Suprapubic skin (tissue), 4 donors: ENCODE results near the gene IQSEC2. TPM values are rescaled to one million over a fixed set of nuclear protein-coding genes. Genes with fewer than 3 reads are reported as not detected.

ENCODE experiments used
- DNase-seq, 2 donors: peaks; one replicate each; pipeline ENCODE4 v3.0.0-alpha.2; 2019; ENCODE audit warnings: low spot score in 2 of 2
- H3K27ac ChIP-seq: fragments of 200-600 bp; sonication (generic); one replicate; pipeline ENCODE4 v1.5.1; 2019
- H3K27me3 ChIP-seq: fragments of 200-600 bp; sonication (generic); one replicate; pipeline ENCODE4 v1.5.1; 2019
- H3K36me3 ChIP-seq: fragments of 200-600 bp; sonication (generic); one replicate; pipeline ENCODE4 v1.5.1; 2019
- H3K4me1 ChIP-seq: fragments of 200-600 bp; sonication (generic); one replicate; pipeline ENCODE4 v1.5.1; 2019
- H3K4me3 ChIP-seq: fragments of 200-600 bp; sonication (generic); one replicate; pipeline ENCODE4 v1.5.1; 2019; ENCODE audit warnings: mild to moderate bottlenecking
- H3K9me3 ChIP-seq: fragments of 200-600 bp; sonication (generic); one replicate; pipeline ENCODE4 v1.5.1; 2019
- EP300 ChIP-seq: sonication (generic); formaldehyde crosslinking; IDR thresholded peaks from one replicate; pipeline ENCODE4 v1.6.1; 2017; ENCODE audit warnings: antibody characterized with exemption
- POLR2A ChIP-seq, 2 donors: fragments of 450-650 bp; IDR thresholded peaks; one replicate each; pipeline ENCODE4 v1.6.1; 2017; ENCODE audit warnings: antibody characterized with exemption in 2 of 2, mild to moderate bottlenecking in 2 of 2, moderate library complexity in 2 of 2
- POLR2AphosphoS5 ChIP-seq, 3 donors: sonication (generic); formaldehyde crosslinking; IDR thresholded peaks; one replicate each; pipeline ENCODE4 v1.6.1; 2017; ENCODE audit warnings: antibody characterized with exemption in 3 of 3
- WGBS: methylation state at CpG from one replicate; pipeline ENCODE4 v1.1.5; 2018; 5-methylcytosine and 5-hydroxymethylcytosine counted together
- total RNA-seq, 4 donors: library from RNA; depleted of rRNA; stranded (reverse); fragments of >200 nt; gene quantifications; one replicate each; pipeline ENCODE4 v1.1.0, GENCODE V29; 2016
- TF ChIP-seq, protein P1 (sequence below), 2 donors: fragments of 200-600 bp in 1 of 2; fragments of 450-650 bp in 1 of 2; sonication (generic) in 1 of 2; IDR thresholded peaks; one replicate each; pipeline ENCODE4 v1.5.1; 2016 to 2019; ENCODE audit warnings: antibody characterized with exemption in 2 of 2, mild to moderate bottlenecking in 1 of 2, moderate library complexity in 1 of 2

IQSEC2 gene
- total RNA-seq, 4 donors from 2014 or later = 24.4 to 42.1 (median 28.9) TPM

DNA sequence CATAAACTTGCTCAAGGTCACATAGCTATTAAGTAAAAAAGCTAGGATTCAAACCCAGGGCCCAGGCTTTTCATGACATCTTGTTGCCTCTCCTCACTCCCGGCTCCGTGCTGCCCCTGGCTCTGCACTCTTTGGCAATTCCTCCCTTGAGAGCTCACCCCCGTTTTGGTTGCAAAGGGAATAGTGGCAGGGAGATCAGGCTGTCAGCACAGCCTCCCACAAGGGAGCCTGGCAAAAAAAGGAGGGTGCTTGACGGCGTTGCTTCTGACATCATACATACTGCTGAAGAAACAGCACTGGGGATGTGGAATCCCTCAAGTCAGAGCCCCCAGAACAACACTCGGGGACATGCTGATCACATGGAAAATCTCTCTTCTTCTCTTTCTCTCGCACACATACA, 20.5 kb downstream of the IQSEC2 start:
- no peak for DNase-seq
- Histone ChIP-seq H3K27ac (no peak overlapping the region), H3K4me1 (peaks cover 10% of the 10 kb centered on the region), H3K36me3 (no peaks in the 10 kb centered on the region), H3K27me3 (no peaks in the 10 kb centered on the region), H3K9me3 (no peaks in the 10 kb centered on the region), H3K4me3 (no peak overlapping the region)
- TF ChIP-seq, protein P1, sequence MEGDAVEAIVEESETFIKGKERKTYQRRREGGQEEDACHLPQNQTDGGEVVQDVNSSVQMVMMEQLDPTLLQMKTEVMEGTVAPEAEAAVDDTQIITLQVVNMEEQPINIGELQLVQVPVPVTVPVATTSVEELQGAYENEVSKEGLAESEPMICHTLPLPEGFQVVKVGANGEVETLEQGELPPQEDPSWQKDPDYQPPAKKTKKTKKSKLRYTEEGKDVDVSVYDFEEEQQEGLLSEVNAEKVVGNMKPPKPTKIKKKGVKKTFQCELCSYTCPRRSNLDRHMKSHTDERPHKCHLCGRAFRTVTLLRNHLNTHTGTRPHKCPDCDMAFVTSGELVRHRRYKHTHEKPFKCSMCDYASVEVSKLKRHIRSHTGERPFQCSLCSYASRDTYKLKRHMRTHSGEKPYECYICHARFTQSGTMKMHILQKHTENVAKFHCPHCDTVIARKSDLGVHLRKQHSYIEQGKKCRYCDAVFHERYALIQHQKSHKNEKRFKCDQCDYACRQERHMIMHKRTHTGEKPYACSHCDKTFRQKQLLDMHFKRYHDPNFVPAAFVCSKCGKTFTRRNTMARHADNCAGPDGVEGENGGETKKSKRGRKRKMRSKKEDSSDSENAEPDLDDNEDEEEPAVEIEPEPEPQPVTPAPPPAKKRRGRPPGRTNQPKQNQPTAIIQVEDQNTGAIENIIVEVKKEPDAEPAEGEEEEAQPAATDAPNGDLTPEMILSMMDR (IDR thresholded peaks at IDR 0.05) = no peak
- TF ChIP-seq POLR2AphosphoS5 (IDR thresholded peaks at IDR 0.05) (no peak), EP300 (no peak), POLR2A (IDR thresholded peaks at IDR 0.05) (no peak)
- WGBS = 65% methylated on average over 7 of the region's 7 CpGs

DNA sequence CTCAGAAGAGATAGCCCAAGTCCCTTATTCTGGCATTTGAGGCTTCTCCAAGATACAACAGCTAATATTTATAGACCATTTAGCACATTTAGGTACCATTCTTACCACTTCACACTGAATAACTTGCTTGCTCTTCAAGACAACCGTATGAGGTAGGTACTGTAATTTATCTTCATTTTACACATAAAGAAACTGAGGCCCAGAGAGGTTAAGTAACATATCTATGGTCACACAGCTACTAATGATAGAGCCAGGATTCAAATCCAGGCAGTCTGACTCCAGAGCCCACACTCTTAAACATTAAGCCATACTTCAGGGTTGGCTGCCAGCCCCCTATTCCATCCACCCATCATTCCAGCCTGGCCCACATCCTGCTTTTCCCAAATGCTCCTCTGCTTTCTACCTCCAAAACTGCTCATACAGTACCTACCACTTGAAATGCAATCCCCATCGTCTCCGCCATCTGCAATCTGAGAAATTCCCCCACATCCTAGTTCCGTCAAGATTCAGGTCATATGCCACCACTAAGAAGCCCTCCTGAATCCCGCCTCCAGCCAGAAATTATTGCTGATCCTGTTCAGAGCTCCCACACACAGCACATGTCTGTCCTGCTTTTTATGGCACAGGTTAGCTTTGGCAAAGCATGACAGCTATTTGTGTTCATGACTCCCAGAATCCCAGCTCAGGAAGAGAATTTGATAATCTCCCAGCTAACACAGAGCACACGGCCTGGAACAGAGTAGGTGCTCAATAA, 23.5 kb downstream of the IQSEC2 start:
- no peaks in the 10 kb centered on the region for H3K36me3 ChIP-seq
- WGBS = 82% methylated on average over 6 of the region's 6 CpGs
- H3K27ac ChIP-seq = no peak overlapping the region
- TF ChIP-seq, protein P1 (IDR thresholded peaks at IDR 0.05) = no peak
- TF ChIP-seq EP300 (no peak), POLR2AphosphoS5 (IDR thresholded peaks at IDR 0.05) (no peak), POLR2A (IDR thresholded peaks at IDR 0.05) (no peak)
- H3K9me3 ChIP-seq = no peaks in the 10 kb centered on the region
- H3K4me3 ChIP-seq = no peak overlapping the region
- peaks cover 3% of the 10 kb centered on the region for H3K4me1 ChIP-seq
- no peaks in the 10 kb centered on the region for H3K27me3 ChIP-seq
- no peak for DNase-seq

DNA sequence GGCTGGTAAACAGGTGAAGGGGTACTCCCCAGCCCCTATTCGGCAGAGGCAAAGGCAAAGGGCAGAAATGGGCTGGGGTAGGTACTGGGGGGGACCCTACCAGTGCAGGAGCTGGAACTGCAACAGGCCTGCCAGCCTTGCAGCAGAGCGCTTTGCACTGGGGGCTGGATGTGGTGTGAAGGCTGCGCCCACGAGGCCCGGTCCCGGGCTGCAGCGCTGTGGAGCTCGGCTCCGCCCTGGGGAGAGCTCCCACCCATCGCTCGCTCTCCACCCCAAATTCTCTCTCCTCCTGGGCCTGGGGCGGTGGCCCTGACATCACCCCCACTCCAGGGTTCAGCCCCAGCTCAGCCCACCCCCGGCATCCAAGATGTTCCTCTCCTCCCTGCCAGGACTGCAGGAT, 24.2 kb downstream of the IQSEC2 start:
- WGBS = 75% methylated on average over 13 of the region's 13 CpGs
- Histone ChIP-seq H3K4me1 (no peaks in the 10 kb centered on the region), H3K36me3 (no peaks in the 10 kb centered on the region), H3K9me3 (no peaks in the 10 kb centered on the region), H3K4me3 (no peak overlapping the region), H3K27me3 (no peaks in the 10 kb centered on the region), H3K27ac (no peak overlapping the region)
- no peak for TF ChIP-seq EP300
- TF ChIP-seq POLR2A (IDR thresholded peaks at IDR 0.05) = no peak
- TF ChIP-seq POLR2AphosphoS5 (IDR thresholded peaks at IDR 0.05) = no peak
- TF ChIP-seq, protein P1 (IDR thresholded peaks at IDR 0.05) = no peak
- no peak for DNase-seq

DNA sequence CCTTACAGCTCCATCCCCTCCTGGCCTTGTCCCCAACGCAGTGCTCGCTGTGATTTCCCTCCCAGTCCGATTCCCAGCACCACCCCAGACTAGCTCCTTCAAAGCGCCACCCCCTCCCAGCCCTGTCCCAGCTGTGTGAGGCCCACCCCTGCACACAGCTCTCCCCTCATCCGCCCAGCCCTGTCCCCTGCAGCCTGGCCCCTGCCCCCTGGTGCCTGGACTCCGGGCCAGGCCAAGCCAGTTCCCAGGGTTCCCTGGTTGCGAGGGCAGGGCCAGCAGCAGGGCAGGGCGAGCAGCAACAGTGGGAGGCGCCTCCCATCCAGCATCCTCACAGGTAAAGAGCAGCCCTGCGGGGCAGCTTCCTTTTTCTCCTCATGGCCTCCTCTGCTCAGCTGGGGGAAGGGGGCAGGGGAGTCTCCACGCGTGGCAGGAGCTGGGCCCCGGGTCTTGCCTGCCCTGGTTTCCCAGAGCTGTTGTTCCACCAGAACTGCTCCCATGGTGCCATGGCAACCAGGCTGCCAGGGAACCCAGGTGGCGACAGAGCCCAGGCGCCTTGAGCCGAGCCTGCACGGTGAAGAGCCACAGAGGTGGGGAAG, 24.8 kb downstream of the IQSEC2 start:
- H3K4me3 ChIP-seq = no peak overlapping the region
- TF ChIP-seq EP300 (no peak), POLR2A (IDR thresholded peaks at IDR 0.05) (no peak), POLR2AphosphoS5 (IDR thresholded peaks at IDR 0.05) (no peak)
- TF ChIP-seq, protein P1 (IDR thresholded peaks at IDR 0.05) = no peak
- 49% methylated on average over 9 of the region's 17 CpGs for WGBS
- H3K9me3 ChIP-seq = no peaks in the 10 kb centered on the region
- H3K27me3 ChIP-seq = no peaks in the 10 kb centered on the region
- H3K36me3 ChIP-seq = no peaks in the 10 kb centered on the region
- no peak overlapping the region for H3K27ac ChIP-seq
- no peaks in the 10 kb centered on the region for H3K4me1 ChIP-seq
- DNase-seq = no peak

DNA sequence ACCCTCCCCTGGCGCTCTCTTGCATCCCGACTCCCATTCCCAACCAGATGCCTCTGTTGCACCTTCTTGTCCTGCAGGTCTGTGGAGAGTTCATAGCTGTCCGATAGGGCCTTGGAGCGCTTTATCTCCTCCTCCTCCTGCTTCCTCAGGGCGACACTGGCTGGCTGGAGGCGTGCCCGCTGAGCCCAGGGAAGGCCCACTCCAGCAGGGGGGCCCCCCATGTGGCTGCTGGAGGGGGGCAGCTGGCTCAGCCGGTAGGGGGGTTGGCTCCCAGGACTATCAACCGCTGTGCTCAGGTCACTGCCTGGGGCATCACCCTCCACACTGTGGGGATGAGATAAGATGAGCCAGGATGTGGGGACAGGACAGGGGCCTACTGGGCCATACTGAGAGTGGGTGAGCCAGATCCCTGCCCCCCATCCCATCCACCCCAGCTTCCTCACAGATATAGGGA, 25.6 kb downstream of the IQSEC2 start:
- TF ChIP-seq POLR2AphosphoS5 (IDR thresholded peaks at IDR 0.05) (no peak), EP300 (no peak), POLR2A (IDR thresholded peaks at IDR 0.05) (no peak)
- TF ChIP-seq, protein P1 (IDR thresholded peaks at IDR 0.05) = no peak
- Histone ChIP-seq H3K27me3 (no peaks in the 10 kb centered on the region), H3K27ac (no peak overlapping the region), H3K9me3 (no peaks in the 10 kb centered on the region), H3K36me3 (no peaks in the 10 kb centered on the region), H3K4me1 (no peaks in the 10 kb centered on the region), H3K4me3 (no peak overlapping the region)
- WGBS = 89% methylated on average over 5 of the region's 9 CpGs
- DNase-seq = no peak
